Measurements from ENCODE around the gene NUB1.

Gene NUB1

GRCh38 chr7:151367284-151367683, 25.7 kb downstream of the NUB1 start:
- no peaks in the 10 kb centered on the region for H3K9me3 ChIP-seq (ENCODE audit: insufficient read depth, low read depth, low read length)
- H3K36me3 ChIP-seq (ENCODE audit: insufficient read depth, low read length), result peaks cover 26% of the 10 kb centered on the region
- no peaks in the 10 kb centered on the region for H3K27me3 ChIP-seq (ENCODE audit: insufficient read depth, low read length)
- 94% methylated on average over 4 of the region's 4 CpGs for WGBS
- no peak overlapping the region for H3K9ac ChIP-seq (ENCODE audit: low read depth, low read length)
- no peak overlapping the region for H3K4me3 ChIP-seq (ENCODE audit: low read length)
- H3K27ac ChIP-seq (ENCODE audit: low read depth, low read length), result no peak overlapping the region
- H3K4me1 ChIP-seq (ENCODE audit: insufficient read depth, low read length), result peaks cover 3% of the 10 kb centered on the region; the same call in 1 of the 2 replicates

- WGBS, result 22% methylated on average over 11 of the region's 11 CpGs
- no peaks in the 10 kb centered on the region for H3K9me3 ChIP-seq (ENCODE audit: insufficient read depth, low read depth, low read length)
- H3K36me3 ChIP-seq (ENCODE audit: insufficient read depth, low read length), result peaks cover 17% of the 10 kb centered on the region
- no peak overlapping the region for H3K9ac ChIP-seq (ENCODE audit: low read depth, low read length)
- H3K4me3 ChIP-seq (ENCODE audit: low read length), result no peak overlapping the region
- H3K27ac ChIP-seq (ENCODE audit: low read depth, low read length), result no peak overlapping the region
- H3K27me3 ChIP-seq (ENCODE audit: insufficient read depth, low read length), result no peaks in the 10 kb centered on the region
- H3K4me1 ChIP-seq (ENCODE audit: insufficient read depth, low read length), result peaks cover 12% of the 10 kb centered on the region; the same call in 1 of the 2 replicates
Observed at GRCh38 chr7:151368136-151368571, 26.5 kb downstream of the NUB1 start.

- Histone ChIP-seq H3K27ac (ENCODE audit: low read depth, low read length) (no peak overlapping the region), H3K9me3 (ENCODE audit: insufficient read depth, low read depth, low read length) (no peaks in the 10 kb centered on the region), H3K27me3 (ENCODE audit: insufficient read depth, low read length) (no peaks in the 10 kb centered on the region), H3K36me3 (ENCODE audit: insufficient read depth, low read length) (peaks cover 19% of the 10 kb centered on the region), H3K9ac (ENCODE audit: low read depth, low read length) (no peak overlapping the region), H3K4me1 (ENCODE audit: insufficient read depth, low read length) (peaks cover 14% of the 10 kb centered on the region; the same call in 1 of the 2 replicates), H3K4me3 (ENCODE audit: low read length) (no peak overlapping the region)
- WGBS, result 95% methylated on average over 2 of the region's 2 CpGs
Observed at GRCh38 chr7:151371266-151371665, 29.7 kb downstream of the NUB1 start.

- no peak overlapping the region for H3K9ac ChIP-seq (ENCODE audit: low read depth, low read length)
- H3K27ac ChIP-seq (ENCODE audit: low read depth, low read length), result peak overlapping the region; percentile 4; the same call in 1 of the 2 replicates
- no peaks in the 10 kb centered on the region for H3K9me3 ChIP-seq (ENCODE audit: insufficient read depth, low read depth, low read length)
- H3K4me3 ChIP-seq (ENCODE audit: low read length), result no peak overlapping the region
- peaks cover 14% of the 10 kb centered on the region; the same call in 1 of the 2 replicates for H3K4me1 ChIP-seq (ENCODE audit: insufficient read depth, low read length)
- H3K27me3 ChIP-seq (ENCODE audit: insufficient read depth, low read length), result no peaks in the 10 kb centered on the region
- H3K36me3 ChIP-seq (ENCODE audit: insufficient read depth, low read length), result peaks cover 29% of the 10 kb centered on the region
- WGBS, result 63% methylated on average over 10 of the region's 10 CpGs
Observed at GRCh38 chr7:151372612-151373265, 31.1 kb downstream of the NUB1 start.

- H3K27me3 ChIP-seq (ENCODE audit: insufficient read depth, low read length), result no peaks in the 10 kb centered on the region
- H3K36me3 ChIP-seq (ENCODE audit: insufficient read depth, low read length), result peaks cover 35% of the 10 kb centered on the region
- H3K9ac ChIP-seq (ENCODE audit: low read depth, low read length), result no peak overlapping the region
- no peak overlapping the region for H3K27ac ChIP-seq (ENCODE audit: low read depth, low read length)
- WGBS, result 92% methylated on average over 13 of the region's 13 CpGs
- no peak overlapping the region for H3K4me3 ChIP-seq (ENCODE audit: low read length)
- H3K9me3 ChIP-seq (ENCODE audit: insufficient read depth, low read depth, low read length), result no peaks in the 10 kb centered on the region
- H3K4me1 ChIP-seq (ENCODE audit: insufficient read depth, low read length), result peaks cover 14% of the 10 kb centered on the region; the same call in 1 of the 2 replicates
Observed at GRCh38 chr7:151373599-151373998, 32.0 kb downstream of the NUB1 start.

- no peaks in the 10 kb centered on the region for H3K9me3 ChIP-seq (ENCODE audit: insufficient read depth, low read depth, low read length)
- no peak overlapping the region for H3K27ac ChIP-seq (ENCODE audit: low read depth, low read length)
- peaks cover 35% of the 10 kb centered on the region for H3K36me3 ChIP-seq (ENCODE audit: insufficient read depth, low read length)
- H3K4me1 ChIP-seq (ENCODE audit: insufficient read depth, low read length), result peaks cover 14% of the 10 kb centered on the region; the same call in 1 of the 2 replicates
- WGBS, result 92% methylated on average over 15 of the region's 15 CpGs
- H3K9ac ChIP-seq (ENCODE audit: low read depth, low read length), result no peak overlapping the region
- H3K27me3 ChIP-seq (ENCODE audit: insufficient read depth, low read length), result no peaks in the 10 kb centered on the region
- H3K4me3 ChIP-seq (ENCODE audit: low read length), result no peak overlapping the region
Observed at GRCh38 chr7:151374139-151374538, 32.5 kb downstream of the NUB1 start.

GRCh38 chr7:151374726-151375125, 33.1 kb downstream of the NUB1 start:
- Histone ChIP-seq H3K4me1 (ENCODE audit: insufficient read depth, low read length) (peaks cover 14% of the 10 kb centered on the region; the same call in 1 of the 2 replicates), H3K9ac (ENCODE audit: low read depth, low read length) (no peak overlapping the region), H3K4me3 (ENCODE audit: low read length) (no peak overlapping the region), H3K36me3 (ENCODE audit: insufficient read depth, low read length) (peaks cover 29% of the 10 kb centered on the region), H3K27me3 (ENCODE audit: insufficient read depth, low read length) (no peaks in the 10 kb centered on the region), H3K27ac (ENCODE audit: low read depth, low read length) (no peak overlapping the region), H3K9me3 (ENCODE audit: insufficient read depth, low read depth, low read length) (no peaks in the 10 kb centered on the region)
- WGBS, result 95% methylated on average over 14 of the region's 15 CpGs

- Histone ChIP-seq H3K9ac (ENCODE audit: low read depth, low read length) (no peak overlapping the region), H3K27ac (ENCODE audit: low read depth, low read length) (no peak overlapping the region), H3K27me3 (ENCODE audit: insufficient read depth, low read length) (no peaks in the 10 kb centered on the region), H3K9me3 (ENCODE audit: insufficient read depth, low read depth, low read length) (no peaks in the 10 kb centered on the region), H3K4me3 (ENCODE audit: low read length) (no peak overlapping the region), H3K36me3 (ENCODE audit: insufficient read depth, low read length) (peaks cover 24% of the 10 kb centered on the region), H3K4me1 (ENCODE audit: insufficient read depth, low read length) (peaks cover 15% of the 10 kb centered on the region; the same call in 1 of the 2 replicates)
- 87% methylated on average over 10 of the region's 10 CpGs for WGBS
Observed at GRCh38 chr7:151375530-151376217, 34.1 kb downstream of the NUB1 start.

GRCh38 chr7:151376218-151376902, 34.7 kb downstream of the NUB1 start:
- Histone ChIP-seq H3K27ac (ENCODE audit: low read depth, low read length) (no peak overlapping the region), H3K9me3 (ENCODE audit: insufficient read depth, low read depth, low read length) (no peaks in the 10 kb centered on the region), H3K36me3 (ENCODE audit: insufficient read depth, low read length) (peaks cover 22% of the 10 kb centered on the region), H3K4me3 (ENCODE audit: low read length) (no peak overlapping the region), H3K4me1 (ENCODE audit: insufficient read depth, low read length) (peaks cover 19% of the 10 kb centered on the region; the same call in 1 of the 2 replicates), H3K9ac (ENCODE audit: low read depth, low read length) (no peak overlapping the region), H3K27me3 (ENCODE audit: insufficient read depth, low read length) (peaks cover 5% of the 10 kb centered on the region)
- 95% methylated on average over 33 of the region's 33 CpGs for WGBS

- H3K9ac ChIP-seq (ENCODE audit: low read depth, low read length), result no peak overlapping the region
- peaks cover 15% of the 10 kb centered on the region for H3K27me3 ChIP-seq (ENCODE audit: insufficient read depth, low read length)
- H3K4me3 ChIP-seq (ENCODE audit: low read length), result no peak overlapping the region
- 87% methylated on average over 12 of the region's 12 CpGs for WGBS
- H3K36me3 ChIP-seq (ENCODE audit: insufficient read depth, low read length), result peaks cover 22% of the 10 kb centered on the region
- H3K4me1 ChIP-seq (ENCODE audit: insufficient read depth, low read length), result peaks cover 20% of the 10 kb centered on the region; the same call in 1 of the 2 replicates
- no peak overlapping the region for H3K27ac ChIP-seq (ENCODE audit: low read depth, low read length)
- no peaks in the 10 kb centered on the region for H3K9me3 ChIP-seq (ENCODE audit: insufficient read depth, low read depth, low read length)
Observed at GRCh38 chr7:151377406-151377805, 35.8 kb downstream of the NUB1 start.

- no peak overlapping the region for H3K4me3 ChIP-seq (ENCODE audit: low read length)
- peaks cover 16% of the 10 kb centered on the region; the same call in 1 of the 2 replicates for H3K4me1 ChIP-seq (ENCODE audit: insufficient read depth, low read length)
- H3K27me3 ChIP-seq (ENCODE audit: insufficient read depth, low read length), result peaks cover 21% of the 10 kb centered on the region
- WGBS, result 94% methylated on average over 9 of the region's 9 CpGs
- H3K36me3 ChIP-seq (ENCODE audit: insufficient read depth, low read length), result peaks cover 22% of the 10 kb centered on the region
- H3K27ac ChIP-seq (ENCODE audit: low read depth, low read length), result no peak overlapping the region
- no peaks in the 10 kb centered on the region for H3K9me3 ChIP-seq (ENCODE audit: insufficient read depth, low read depth, low read length)
- H3K9ac ChIP-seq (ENCODE audit: low read depth, low read length), result no peak overlapping the region
Observed at GRCh38 chr7:151378011-151378410, 36.4 kb downstream of the NUB1 start.

All from HUES64 (cell line).